T-helper 1 cell treated with Interleukin-12 subunit alpha and Interleukin-12 subunit beta and Interleukin-4 antibody, amounts not matched to agents 30 μg/mL and 1 μg/mL, for 36 hours (primary cell): ENCODE results near the gene PELI1.

Experiments used
- H3K27ac Mint-ChIP-seq: one replicate; pipeline ENCODE4 v1.8.0; 2021; ENCODE audit warnings: mild to moderate bottlenecking, mixed read lengths
- H3K27me3 Mint-ChIP-seq: one replicate; pipeline ENCODE4 v1.8.0; 2021; ENCODE audit warnings: low read depth, mixed read lengths
- H3K36me3 Mint-ChIP-seq: one replicate; pipeline ENCODE4 v1.8.0; 2021; ENCODE audit warnings: low read depth, mixed read lengths
- H3K4me1 Mint-ChIP-seq: one replicate; pipeline ENCODE4 v1.8.0; 2021; ENCODE audit warnings: low read depth, mixed read lengths
- H3K4me3 Mint-ChIP-seq: one replicate; pipeline ENCODE4 v1.8.0; 2021; ENCODE audit warnings: mild to moderate bottlenecking, moderate library complexity, mixed read lengths
- H3K9me3 Mint-ChIP-seq: one replicate; pipeline ENCODE4 v1.8.0; 2021; ENCODE audit warnings: mixed read lengths

PELI1 gene

GRCh38 chr2:64144057-64145013 is at the start of gene PELI1:
Gene PELI1, minus strand, starts transcription at chr2:64144420. Its CDS starts 36,110 bp downstream, at chr2:64108310.
- Mint-ChIP-seq H3K27ac (peak within 1 kb of the TSS; percentile 96), H3K9me3 (no peaks in the 10 kb centered on the region), H3K4me1 (peaks cover 31% of the 10 kb centered on the region), H3K4me3 (peak within 1 kb of the TSS; percentile 98), H3K36me3 (peaks cover 14% of the 10 kb centered on the region), H3K27me3 (no peaks in the 10 kb centered on the region)

GRCh38 chr2:64193491-64193890 is 49.3 kb upstream of the PELI1 start:
- H3K27me3 Mint-ChIP-seq: no peaks in the 10 kb centered on the region
- no peak overlapping the region for H3K27ac Mint-ChIP-seq
- H3K4me3 Mint-ChIP-seq: no peak overlapping the region
- peaks cover 4% of the 10 kb centered on the region for H3K36me3 Mint-ChIP-seq
- H3K4me1 Mint-ChIP-seq: peaks cover 29% of the 10 kb centered on the region
- H3K9me3 Mint-ChIP-seq: peaks cover 6% of the 10 kb centered on the region

GRCh38 chr2:64192664-64193105 is 48.5 kb upstream of the PELI1 start:
- Mint-ChIP-seq H3K27ac (no peak overlapping the region), H3K9me3 (peaks cover 6% of the 10 kb centered on the region), H3K36me3 (peaks cover 4% of the 10 kb centered on the region), H3K27me3 (peaks cover 2% of the 10 kb centered on the region), H3K4me1 (peaks cover 29% of the 10 kb centered on the region), H3K4me3 (no peak overlapping the region)

- peaks cover 6% of the 10 kb centered on the region for H3K9me3 Mint-ChIP-seq
- H3K36me3 Mint-ChIP-seq: peaks cover 4% of the 10 kb centered on the region
- peaks cover 28% of the 10 kb centered on the region for H3K4me1 Mint-ChIP-seq
- H3K27ac Mint-ChIP-seq: no peak overlapping the region
- H3K4me3 Mint-ChIP-seq: no peak overlapping the region
- H3K27me3 Mint-ChIP-seq: peaks cover 4% of the 10 kb centered on the region
These were observed 47.9 kb upstream of the PELI1 start for GRCh38 chr2:64192125-64192479.

- Mint-ChIP-seq H3K9me3 (peaks cover 6% of the 10 kb centered on the region), H3K4me3 (no peak overlapping the region), H3K27me3 (peaks cover 18% of the 10 kb centered on the region), H3K27ac (no peak overlapping the region), H3K4me1 (peaks cover 30% of the 10 kb centered on the region), H3K36me3 (peaks cover 4% of the 10 kb centered on the region)
These were observed 45.4 kb upstream of the PELI1 start for GRCh38 chr2:64189586-64189985.

GRCh38 chr2:64189167-64189566 is 44.9 kb upstream of the PELI1 start:
- Mint-ChIP-seq H3K4me3 (no peak overlapping the region), H3K27ac (no peak overlapping the region), H3K9me3 (peaks cover 6% of the 10 kb centered on the region), H3K4me1 (peaks cover 30% of the 10 kb centered on the region), H3K36me3 (peaks cover 2% of the 10 kb centered on the region), H3K27me3 (peaks cover 18% of the 10 kb centered on the region)

- no peak overlapping the region for H3K27ac Mint-ChIP-seq
- no peak overlapping the region for H3K4me3 Mint-ChIP-seq
- H3K36me3 Mint-ChIP-seq: no peaks in the 10 kb centered on the region
- H3K4me1 Mint-ChIP-seq: peaks cover 27% of the 10 kb centered on the region
- H3K9me3 Mint-ChIP-seq: no peaks in the 10 kb centered on the region
- H3K27me3 Mint-ChIP-seq: peaks cover 18% of the 10 kb centered on the region
These were observed 42.7 kb upstream of the PELI1 start for GRCh38 chr2:64186699-64187605.

GRCh38 chr2:64179582-64180321 is 35.5 kb upstream of the PELI1 start:
- Mint-ChIP-seq H3K27me3 (peaks cover 4% of the 10 kb centered on the region), H3K36me3 (no peaks in the 10 kb centered on the region), H3K4me1 (peaks cover 19% of the 10 kb centered on the region), H3K9me3 (no peaks in the 10 kb centered on the region), H3K27ac (peak overlapping the region; percentile 78), H3K4me3 (no peak overlapping the region)

- Mint-ChIP-seq H3K27me3 (peaks cover 4% of the 10 kb centered on the region), H3K36me3 (no peaks in the 10 kb centered on the region), H3K27ac (no peak overlapping the region), H3K4me1 (peaks cover 16% of the 10 kb centered on the region), H3K9me3 (no peaks in the 10 kb centered on the region), H3K4me3 (no peak overlapping the region)
These were observed 33.1 kb upstream of the PELI1 start for GRCh38 chr2:64177315-64177714.

GRCh38 chr2:64175419-64176197 is 31.4 kb upstream of the PELI1 start:
- Mint-ChIP-seq H3K4me1 (peaks cover 10% of the 10 kb centered on the region), H3K4me3 (no peak overlapping the region), H3K27ac (no peak overlapping the region), H3K36me3 (no peaks in the 10 kb centered on the region), H3K9me3 (no peaks in the 10 kb centered on the region), H3K27me3 (peaks cover 4% of the 10 kb centered on the region)

- no peak overlapping the region for H3K27ac Mint-ChIP-seq
- H3K36me3 Mint-ChIP-seq: no peaks in the 10 kb centered on the region
- H3K9me3 Mint-ChIP-seq: no peaks in the 10 kb centered on the region
- no peak overlapping the region for H3K4me3 Mint-ChIP-seq
- no peaks in the 10 kb centered on the region for H3K4me1 Mint-ChIP-seq
- H3K27me3 Mint-ChIP-seq: peaks cover 4% of the 10 kb centered on the region
These were observed 29.2 kb upstream of the PELI1 start for GRCh38 chr2:64173156-64174135.

- no peaks in the 10 kb centered on the region for H3K36me3 Mint-ChIP-seq
These were observed 24.5 kb upstream of the PELI1 start for GRCh38 chr2:64168756-64169155.

GRCh38 chr2:64168201-64168600 is 24.0 kb upstream of the PELI1 start:
- no peak overlapping the region for H3K4me3 Mint-ChIP-seq
- no peaks in the 10 kb centered on the region for H3K27me3 Mint-ChIP-seq
- no peak overlapping the region for H3K27ac Mint-ChIP-seq
- no peaks in the 10 kb centered on the region for H3K9me3 Mint-ChIP-seq
- H3K36me3 Mint-ChIP-seq: no peaks in the 10 kb centered on the region
- peaks cover 2% of the 10 kb centered on the region for H3K4me1 Mint-ChIP-seq

More at GRCh38 chr2:64168756-64169155, 24.5 kb upstream of the PELI1 start:
- Mint-ChIP-seq H3K9me3 (no peaks in the 10 kb centered on the region), H3K4me1 (peaks cover 2% of the 10 kb centered on the region), H3K27me3 (no peaks in the 10 kb centered on the region), H3K4me3 (no peak overlapping the region), H3K27ac (no peak overlapping the region)
